Spleen (tissue), 11 donors: ENCODE results near the gene EPX. TPM values are rescaled to one million over a fixed set of nuclear protein-coding genes. Genes with fewer than 3 reads are reported as not detected.

Experiments used
- DNase-seq: peaks from one replicate; pipeline ENCODE4 v3.0.0-alpha.2; 2020
- H3K27ac ChIP-seq, 8 donors: fragments of 200-600 bp; sonication (generic) in 7 of 8; 1 replicate in 4 of 8; 2 replicates in 4 of 8; pipeline versions ENCODE4 v1.5.0 to v1.8.0; 2016 to 2021; ENCODE audit warnings: inconsistent platforms in 4 of 8, mild to moderate bottlenecking in 4 of 8, moderate library complexity in 1 of 8
- H3K27me3 ChIP-seq, 7 donors: fragments of 200-600 bp; sonication (generic) in 6 of 7; replicated peaks in 1 of 7; 1 replicate in 4 of 7; 2 replicates in 3 of 7; pipeline versions ENCODE4 v1.5.0 to v1.8.0; 2016 to 2021; ENCODE audit warnings: inconsistent platforms in 3 of 7, mild to moderate bottlenecking in 1 of 7
- H3K36me3 ChIP-seq, 6 donors: fragments of 200-600 bp; sonication (generic) in 5 of 6; 1 replicate in 4 of 6; 2 replicates in 2 of 6; pipeline versions ENCODE4 v1.5.0 to v1.8.0; 2016 to 2021; ENCODE audit warnings: inconsistent platforms in 2 of 6
- H3K4me1 ChIP-seq, 6 donors: fragments of 200-600 bp; sonication (generic) in 5 of 6; 1 replicate in 3 of 6; 2 replicates in 3 of 6; pipeline versions ENCODE4 v1.5.0 to v1.8.0; 2016 to 2021; ENCODE audit warnings: inconsistent platforms in 3 of 6
- H3K4me3 ChIP-seq, 8 donors: fragments of 200-600 bp; sonication (generic) in 7 of 8; 1 replicate in 4 of 8; 2 replicates in 4 of 8; pipeline versions ENCODE4 v1.5.0 to v1.8.0; 2016 to 2021; ENCODE audit warnings: inconsistent platforms in 4 of 8, mild to moderate bottlenecking in 4 of 8, moderate library complexity in 2 of 8
- H3K9me3 ChIP-seq, 8 donors: fragments of 200-600 bp; sonication (generic) in 7 of 8; 1 replicate in 4 of 8; 2 replicates in 4 of 8; pipeline versions ENCODE4 v1.5.0 to v1.8.0; 2016 to 2021; ENCODE audit warnings: inconsistent platforms in 4 of 8
- POLR2A ChIP-seq, 3 donors: fragments of 450-650 bp; IDR thresholded peaks; one replicate each; pipeline ENCODE4 v1.5.1; 2017; ENCODE audit warnings: antibody characterized with exemption in 3 of 3, mild to moderate bottlenecking in 1 of 3
- POLR2AphosphoS5 ChIP-seq, 3 donors: sonication (generic); formaldehyde crosslinking; IDR thresholded peaks; one replicate each; pipeline ENCODE4 v1.5.1; 2017; ENCODE audit warnings: antibody characterized with exemption in 3 of 3
- WGBS, 5 donors: extraction: QIAGEN DNeasy Blood & Tissue Kit in 3 of 5; methylation state at CpG; one replicate each; pipeline versions ENCODE4 v1.1.5 to v1.1.7; 2013 to 2018; 5-methylcytosine and 5-hydroxymethylcytosine counted together
- intact Hi-C: fragments of 100-400 bp; cut with DNase I; formaldehyde crosslinking; loops from one replicate; pipeline ENCODE4 v1.15.0; 2023; ENCODE audit warnings: low total_unique reads
- polyA plus RNA-seq, 3 donors: library from polyadenylated mRNA; stranded (reverse); fragments of 200-250 nt; gene quantifications; one replicate each; pipeline ENCODE4 v1.2.1, GENCODE V29; 2013
- total RNA-seq, 7 donors: library from RNA; depleted of rRNA in 3 of 7; stranded (reverse); fragments of >200 nt in 3 of 7; fragmentation: NEBNext Ultra II Directional in 4 of 7; extraction: Animal tissue kit (Norgen Biotek cat#: 25700) in 4 of 7; gene quantifications; one replicate each; pipeline versions ENCODE4 v1.1.0 to v1.2.1, GENCODE V29; 2016 to 2021
- TF ChIP-seq, protein P1 (sequence below), 11 experiments: fragments of 200-600 bp in 7 of 11; fragments of 450-650 bp in 4 of 11; sonication (generic) in 4 of 11; IDR thresholded peaks in 8 of 11; conservative IDR thresholded peaks in 3 of 11; 1 replicate in 7 of 11; 2 replicates in 4 of 11; pipeline versions ENCODE4 v1.4.0 to v1.8.0; 2016 to 2021; ENCODE audit warnings: antibody characterized with exemption in 11 of 11, inconsistent platforms in 4 of 11, mild to moderate bottlenecking in 1 of 11
- donor health status: healthy with polysubstance abuse.
- donor health status: DM: no; HTN: no; CAD: no; lungs with moderate emphysema.
- donor health status: DM: no; HTN: no; CAD: no.
- donor health status: Bipolar disorder and iron deficiency.
- donor health status: healthy.
- donor health status: DM: no; HTN: no; CAD: no.
- donor health status: DM: yes; HTN: yes; CAD: no.

EPX gene
- total and polyA plus RNA-seq, 10 donors, result 0.24 to 3.9 (median 1.2) TPM; not detected in 1

DNA sequence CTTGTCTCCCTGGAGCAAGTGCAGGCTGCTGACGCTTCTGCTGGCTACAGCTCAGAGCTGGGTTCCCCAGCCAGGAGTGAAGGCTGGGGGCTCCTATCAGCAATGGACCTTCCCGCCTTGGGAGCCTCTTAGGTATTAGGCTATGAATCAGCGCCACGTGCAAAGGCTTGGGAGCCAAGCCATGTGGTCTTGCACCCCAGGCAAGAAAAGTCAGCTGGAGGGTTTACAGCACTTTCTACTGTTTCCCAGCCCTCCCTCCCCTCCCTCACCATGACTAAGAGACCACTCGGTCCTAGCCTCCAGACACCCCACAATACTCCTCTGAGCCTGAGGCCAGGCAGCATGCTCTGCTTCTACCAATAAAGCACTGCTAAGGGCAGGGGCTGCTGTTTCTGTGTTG, 12.3 kb downstream of the EPX start:
- TF ChIP-seq POLR2AphosphoS5 (IDR thresholded peaks at IDR 0.05) (no peak), POLR2A (IDR thresholded peaks at IDR 0.05) (no peak)
- TF ChIP-seq, protein P1, sequence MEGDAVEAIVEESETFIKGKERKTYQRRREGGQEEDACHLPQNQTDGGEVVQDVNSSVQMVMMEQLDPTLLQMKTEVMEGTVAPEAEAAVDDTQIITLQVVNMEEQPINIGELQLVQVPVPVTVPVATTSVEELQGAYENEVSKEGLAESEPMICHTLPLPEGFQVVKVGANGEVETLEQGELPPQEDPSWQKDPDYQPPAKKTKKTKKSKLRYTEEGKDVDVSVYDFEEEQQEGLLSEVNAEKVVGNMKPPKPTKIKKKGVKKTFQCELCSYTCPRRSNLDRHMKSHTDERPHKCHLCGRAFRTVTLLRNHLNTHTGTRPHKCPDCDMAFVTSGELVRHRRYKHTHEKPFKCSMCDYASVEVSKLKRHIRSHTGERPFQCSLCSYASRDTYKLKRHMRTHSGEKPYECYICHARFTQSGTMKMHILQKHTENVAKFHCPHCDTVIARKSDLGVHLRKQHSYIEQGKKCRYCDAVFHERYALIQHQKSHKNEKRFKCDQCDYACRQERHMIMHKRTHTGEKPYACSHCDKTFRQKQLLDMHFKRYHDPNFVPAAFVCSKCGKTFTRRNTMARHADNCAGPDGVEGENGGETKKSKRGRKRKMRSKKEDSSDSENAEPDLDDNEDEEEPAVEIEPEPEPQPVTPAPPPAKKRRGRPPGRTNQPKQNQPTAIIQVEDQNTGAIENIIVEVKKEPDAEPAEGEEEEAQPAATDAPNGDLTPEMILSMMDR (IDR thresholded peaks at IDR 0.05 in 8 of 11, conservative IDR thresholded peaks at IDR 0.05 in 3 of 11), result no peak
- H3K36me3 ChIP-seq, result peaks cover 0 to 51% (median 26%) of the 10 kb centered on the region in 6 donors
- intact Hi-C loops, result no loop called here
- no peak for DNase-seq
- H3K9me3 ChIP-seq, result no peaks in the 10 kb centered on the region
- WGBS, 5 donors, result 73 to 97% (median 91%) methylated on average over 5 of the region's 5 CpGs
- peaks cover 0 to 7% (median 0%) of the 10 kb centered on the region in 7 donors for H3K27me3 ChIP-seq
- peaks cover 0 to 4% (median 0%) of the 10 kb centered on the region in 6 donors for H3K4me1 ChIP-seq
- H3K4me3 ChIP-seq, result no peak overlapping the region
- no peak overlapping the region for H3K27ac ChIP-seq

DNA sequence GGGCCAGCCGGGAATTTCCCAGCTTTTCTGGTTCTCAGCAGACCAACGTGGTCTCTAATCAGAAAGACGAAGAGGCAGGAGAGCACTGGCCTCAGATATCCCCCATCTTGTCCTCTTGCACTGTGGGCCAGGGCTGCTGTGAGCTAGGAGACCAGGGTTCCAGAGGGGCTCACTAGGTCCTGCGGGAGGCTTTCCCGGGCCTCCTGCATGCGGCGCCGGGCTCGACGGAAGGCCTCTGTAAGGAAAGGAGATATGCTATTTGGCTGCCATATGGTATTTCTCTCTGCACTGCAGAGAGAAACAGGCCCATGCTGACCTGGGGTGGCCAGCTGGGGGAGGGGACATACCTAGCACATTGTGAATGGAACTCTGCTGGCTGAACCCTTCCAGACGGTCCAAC, 13.4 kb downstream of the EPX start:
- WGBS, 5 donors, result 92 to 98% (median 95%) methylated on average over 10 to 11 of the region's 11 CpGs
- Histone ChIP-seq H3K4me3 (no peak overlapping the region), H3K36me3 (peaks cover 3 to 62% (median 35%) of the 10 kb centered on the region in 6 donors), H3K27me3 (no peaks in the 10 kb centered on the region), H3K27ac (no peak overlapping the region), H3K9me3 (no peaks in the 10 kb centered on the region), H3K4me1 (no peaks in the 10 kb centered on the region)
- TF ChIP-seq POLR2AphosphoS5 (IDR thresholded peaks at IDR 0.05), result no peak
- TF ChIP-seq, protein P1 (IDR thresholded peaks at IDR 0.05 in 8 of 11, conservative IDR thresholded peaks at IDR 0.05 in 3 of 11), result no peak
- TF ChIP-seq POLR2A (IDR thresholded peaks at IDR 0.05), result no peak
- intact Hi-C loops, result no loop called here
- no peak for DNase-seq

DNA sequence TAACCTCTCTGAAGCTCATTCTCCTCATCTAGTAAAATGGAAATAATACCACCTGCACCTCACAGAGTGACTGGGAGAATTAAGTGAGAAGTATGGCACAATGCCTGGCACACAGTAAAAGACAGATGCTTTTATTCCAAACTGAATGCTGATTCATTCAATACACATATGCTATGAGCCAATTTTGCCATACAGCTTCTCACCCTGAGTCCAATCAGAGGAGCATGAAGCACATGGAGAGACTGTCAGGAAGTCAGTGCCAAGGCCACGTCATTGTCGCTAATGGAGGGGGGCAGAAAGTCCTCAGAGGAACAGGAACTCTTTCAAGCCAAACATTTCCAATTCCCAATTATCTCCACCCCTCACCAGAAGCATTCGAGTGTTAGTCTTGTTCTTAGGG, 14.9 kb downstream of the EPX start:
- peaks cover 3 to 77% (median 43%) of the 10 kb centered on the region in 6 donors for H3K36me3 ChIP-seq
- 65 to 88% (median 75%) methylated on average over 3 of the region's 3 CpGs for WGBS, 5 donors

DNA sequence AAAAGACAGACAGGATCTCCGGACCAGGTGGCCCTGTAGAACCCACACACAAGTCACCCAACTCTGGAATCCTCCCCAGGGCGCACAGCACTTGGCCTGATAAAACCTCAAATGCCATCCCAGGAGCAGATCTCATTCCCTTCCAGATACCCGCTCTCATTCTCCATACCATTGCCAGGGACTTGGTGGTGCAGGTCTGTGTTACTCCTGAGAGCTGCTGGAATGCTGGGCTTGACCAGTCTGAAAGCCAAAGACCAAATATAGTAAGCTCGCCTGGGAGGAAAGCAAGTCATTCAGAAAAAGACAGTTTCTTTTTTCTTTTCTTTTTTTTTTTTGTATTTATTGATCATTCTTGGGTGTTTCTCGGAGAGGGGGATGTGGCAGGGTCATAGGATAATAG, 15.8 kb downstream of the EPX start:
- no peak overlapping the region for H3K4me3 ChIP-seq
- 92 to 98% (median 96%) methylated on average over 4 to 5 of the region's 5 CpGs for WGBS, 5 donors
- H3K27me3 ChIP-seq, result no peaks in the 10 kb centered on the region
- peaks cover 3 to 86% (median 51%) of the 10 kb centered on the region in 6 donors for H3K36me3 ChIP-seq
- H3K27ac ChIP-seq, result no peak overlapping the region
- intact Hi-C loops, result no loop called here
- no peak for DNase-seq
- no peaks in the 10 kb centered on the region for H3K9me3 ChIP-seq
- no peaks in the 10 kb centered on the region for H3K4me1 ChIP-seq
- TF ChIP-seq POLR2A (IDR thresholded peaks at IDR 0.05) (no peak), POLR2AphosphoS5 (IDR thresholded peaks at IDR 0.05) (no peak)
- TF ChIP-seq, protein P1 (IDR thresholded peaks at IDR 0.05 in 8 of 11, conservative IDR thresholded peaks at IDR 0.05 in 3 of 11), result no peak

More for the DNA sequence above, 14.9 kb downstream of the EPX start:
- no peak for DNase-seq
- Histone ChIP-seq H3K4me1 (no peaks in the 10 kb centered on the region), H3K27ac (no peak overlapping the region), H3K4me3 (no peak overlapping the region), H3K27me3 (no peaks in the 10 kb centered on the region), H3K9me3 (no peaks in the 10 kb centered on the region)
- intact Hi-C loops, result no loop called here
- TF ChIP-seq, protein P1 (IDR thresholded peaks at IDR 0.05 in 8 of 11, conservative IDR thresholded peaks at IDR 0.05 in 3 of 11), result no peak
- no peak for TF ChIP-seq POLR2AphosphoS5 (IDR thresholded peaks at IDR 0.05)
- TF ChIP-seq POLR2A (IDR thresholded peaks at IDR 0.05), result no peak
